Tibial artery (tissue), 4 donors: Measurements from ENCODE around the gene HNMT.
"Not testable (repeated sequence)": the region's sequence is repeated elsewhere in the genome, so short reads cannot be mapped to it uniquely, and the experiment has no call there.

Experiments
- DNase-seq, 2 donors: peaks; one replicate each; pipeline ENCODE4 v3.0.0-alpha.2; 2019
- H3K27ac ChIP-seq, 2 donors: fragments of 200-600 bp; sonication (generic) in 1 of 2; 1 replicate in 1 of 2; 2 replicates in 1 of 2; pipeline ENCODE4 v1.5.1; 2018 to 2019; ENCODE audit warnings: mild to moderate bottlenecking in 1 of 2
- H3K27me3 ChIP-seq, 2 donors: fragments of 200-600 bp; sonication (generic) in 1 of 2; one replicate each; pipeline versions ENCODE4 v1.5.1 to v1.6.0; 2016 to 2019
- H3K36me3 ChIP-seq, 3 donors: fragments of 200-600 bp; sonication (generic) in 2 of 3; one replicate each; pipeline ENCODE4 v1.5.1; 2016 to 2019; ENCODE audit warnings: mild to moderate bottlenecking in 2 of 3
- H3K4me1 ChIP-seq, 4 donors: fragments of 200-600 bp; sonication (generic) in 2 of 4; 1 replicate in 3 of 4; 2 replicates in 1 of 4; pipeline ENCODE4 v1.5.1; 2016 to 2019
- H3K4me3 ChIP-seq, 2 donors: fragments of 200-600 bp; sonication (generic) in 1 of 2; 1 replicate in 1 of 2; 2 replicates in 1 of 2; pipeline ENCODE4 v1.5.1; 2018 to 2019; ENCODE audit warnings: mild to moderate bottlenecking in 2 of 2
- H3K9me3 ChIP-seq, 3 donors: fragments of 200-600 bp; sonication (generic) in 1 of 3; one replicate each; pipeline ENCODE4 v1.5.1; 2016 to 2019
- intact Hi-C: fragments of 100-400 bp; cut with DNase I; formaldehyde crosslinking; loops from one replicate; pipeline ENCODE4 v1.15.0; 2023; ENCODE audit warnings: low total_unique reads
- TF ChIP-seq, protein P1 (sequence below), 2 experiments: fragments of 200-600 bp in 1 of 2; fragments of 450-650 bp in 1 of 2; IDR thresholded peaks; one replicate each; pipeline ENCODE4 v1.5.1; 2017 to 2019; ENCODE audit warnings: antibody characterized with exemption in 2 of 2, mild to moderate bottlenecking in 1 of 2, moderate library complexity in 1 of 2

HNMT gene

DNA sequence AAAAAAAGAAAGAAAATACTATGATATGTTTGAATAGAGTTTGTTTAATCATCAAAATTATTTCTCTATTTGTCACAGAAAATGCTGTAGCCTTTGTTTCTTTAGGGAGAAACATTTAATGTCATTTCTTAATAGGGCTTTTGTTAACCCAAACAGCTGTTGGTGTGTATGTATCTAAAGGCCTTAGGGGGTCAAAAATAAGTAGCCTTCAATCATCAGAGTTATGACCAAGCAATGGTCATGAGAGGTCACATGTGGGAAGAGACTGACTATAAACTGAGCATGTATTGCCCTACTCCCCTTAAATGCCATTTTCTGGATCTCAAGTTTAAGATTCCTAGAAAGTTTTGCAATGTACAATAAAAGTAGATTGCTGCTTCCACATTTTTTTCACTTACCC is 22.7 kb downstream of the HNMT start:
- no peak for DNase-seq
- TF ChIP-seq, protein P1, sequence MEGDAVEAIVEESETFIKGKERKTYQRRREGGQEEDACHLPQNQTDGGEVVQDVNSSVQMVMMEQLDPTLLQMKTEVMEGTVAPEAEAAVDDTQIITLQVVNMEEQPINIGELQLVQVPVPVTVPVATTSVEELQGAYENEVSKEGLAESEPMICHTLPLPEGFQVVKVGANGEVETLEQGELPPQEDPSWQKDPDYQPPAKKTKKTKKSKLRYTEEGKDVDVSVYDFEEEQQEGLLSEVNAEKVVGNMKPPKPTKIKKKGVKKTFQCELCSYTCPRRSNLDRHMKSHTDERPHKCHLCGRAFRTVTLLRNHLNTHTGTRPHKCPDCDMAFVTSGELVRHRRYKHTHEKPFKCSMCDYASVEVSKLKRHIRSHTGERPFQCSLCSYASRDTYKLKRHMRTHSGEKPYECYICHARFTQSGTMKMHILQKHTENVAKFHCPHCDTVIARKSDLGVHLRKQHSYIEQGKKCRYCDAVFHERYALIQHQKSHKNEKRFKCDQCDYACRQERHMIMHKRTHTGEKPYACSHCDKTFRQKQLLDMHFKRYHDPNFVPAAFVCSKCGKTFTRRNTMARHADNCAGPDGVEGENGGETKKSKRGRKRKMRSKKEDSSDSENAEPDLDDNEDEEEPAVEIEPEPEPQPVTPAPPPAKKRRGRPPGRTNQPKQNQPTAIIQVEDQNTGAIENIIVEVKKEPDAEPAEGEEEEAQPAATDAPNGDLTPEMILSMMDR (IDR thresholded peaks at IDR 0.05) = no peak
- Histone ChIP-seq H3K9me3 (peaks cover 0 to 13% (median 0%) of the 10 kb centered on the region in 3 donors), H3K4me3 (no peak overlapping the region), H3K27me3 (no peaks in the 10 kb centered on the region), H3K27ac (no peak overlapping the region), H3K36me3 (peaks cover 14 to 36% (median 23%) of the 10 kb centered on the region in 3 donors), H3K4me1 (no peaks in the 10 kb centered on the region)
- intact Hi-C loops = no loop called here

DNA sequence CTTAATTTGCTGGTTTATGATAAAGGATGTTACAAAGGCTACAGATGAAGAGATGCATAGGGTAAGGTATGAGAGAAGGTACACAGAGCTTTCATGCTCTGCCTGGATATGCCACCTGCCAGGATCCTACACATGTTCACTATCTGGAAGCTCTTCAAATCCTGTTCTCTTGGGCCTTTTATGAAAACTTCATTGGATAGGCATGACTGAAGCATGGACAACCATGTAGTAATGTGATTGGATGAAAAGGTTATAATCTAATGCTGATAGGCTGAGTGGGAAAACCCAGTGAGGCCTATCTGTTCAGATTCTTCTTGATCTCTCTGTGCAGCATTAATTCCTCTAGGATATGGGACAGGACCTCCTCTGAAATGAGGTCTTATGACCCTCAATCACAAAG is 26.8 kb downstream of the HNMT start:
- DNase-seq = no peak
- peaks cover 14 to 44% (median 29%) of the 10 kb centered on the region in 3 donors for H3K36me3 ChIP-seq
- no peaks in the 10 kb centered on the region for H3K4me1 ChIP-seq
- TF ChIP-seq, protein P1 (IDR thresholded peaks at IDR 0.05) = no peak
- no peaks in the 10 kb centered on the region for H3K27me3 ChIP-seq
- H3K9me3 ChIP-seq = peaks cover 0 to 13% (median 0%) of the 10 kb centered on the region in 3 donors
- no peak overlapping the region for H3K4me3 ChIP-seq
- intact Hi-C loops = no loop called here
- no peak overlapping the region for H3K27ac ChIP-seq

GRCh38 chr2:137992039-137992646 is 27.9 kb downstream of the HNMT start:
- TF ChIP-seq, protein P1 (IDR thresholded peaks at IDR 0.05) = no peak
- Histone ChIP-seq H3K4me1 (no peaks in the 10 kb centered on the region), H3K27ac (no peak overlapping the region), H3K36me3 (peaks cover 14 to 44% (median 29%) of the 10 kb centered on the region in 3 donors), H3K27me3 (no peaks in the 10 kb centered on the region), H3K4me3 (no peak overlapping the region), H3K9me3 (peaks cover 0 to 13% (median 0%) of the 10 kb centered on the region in 3 donors)
- no peak for DNase-seq
- intact Hi-C loops = no loop called here

- H3K4me3 ChIP-seq, intact Hi-C loops, H3K27ac ChIP-seq, H3K4me1 ChIP-seq, H3K27me3 ChIP-seq, DNase-seq: not testable (repeated sequence)
- H3K9me3 ChIP-seq = peaks cover 0 to 13% (median 0%) of the 10 kb centered on the region in 3 donors
- peaks cover 9 to 37% (median 24%) of the 10 kb centered on the region in 3 donors for H3K36me3 ChIP-seq
Observed at GRCh38 chr2:137993715-137994476, 29.6 kb downstream of the HNMT start.

- intact Hi-C loops, H3K27me3 ChIP-seq, H3K9me3 ChIP-seq, DNase-seq, H3K27ac ChIP-seq, H3K4me3 ChIP-seq, H3K4me1 ChIP-seq: not testable (repeated sequence)
- H3K36me3 ChIP-seq = peaks cover 2 to 23% (median 16%) of the 10 kb centered on the region in 3 donors
Observed at GRCh38 chr2:137995368-137995767, 31.1 kb downstream of the HNMT start.

DNA sequence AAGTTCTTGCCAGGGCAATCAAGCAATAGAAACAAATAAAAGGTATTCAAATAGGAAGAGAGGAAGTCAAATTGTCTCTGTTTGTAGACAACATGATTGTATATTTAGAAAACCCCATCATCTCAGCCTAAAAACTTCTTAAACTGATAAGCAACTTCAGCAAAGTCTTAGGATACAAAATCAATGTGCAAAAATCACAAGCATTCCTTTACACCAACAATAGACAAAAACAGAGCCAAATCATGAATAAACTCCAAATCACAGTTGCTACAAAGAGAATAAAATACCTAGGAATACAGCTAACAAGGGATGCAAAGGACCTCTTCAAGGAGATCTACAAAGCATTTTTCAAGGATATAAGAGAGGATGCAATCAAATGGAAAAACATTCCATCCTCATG is 31.9 kb downstream of the HNMT start:
- DNase-seq, intact Hi-C loops, H3K9me3 ChIP-seq, H3K4me1 ChIP-seq, H3K27ac ChIP-seq, H3K27me3 ChIP-seq, H3K4me3 ChIP-seq: not testable (repeated sequence)
- H3K36me3 ChIP-seq = peaks cover 10 to 22% (median 15%) of the 10 kb centered on the region in 3 donors

DNA sequence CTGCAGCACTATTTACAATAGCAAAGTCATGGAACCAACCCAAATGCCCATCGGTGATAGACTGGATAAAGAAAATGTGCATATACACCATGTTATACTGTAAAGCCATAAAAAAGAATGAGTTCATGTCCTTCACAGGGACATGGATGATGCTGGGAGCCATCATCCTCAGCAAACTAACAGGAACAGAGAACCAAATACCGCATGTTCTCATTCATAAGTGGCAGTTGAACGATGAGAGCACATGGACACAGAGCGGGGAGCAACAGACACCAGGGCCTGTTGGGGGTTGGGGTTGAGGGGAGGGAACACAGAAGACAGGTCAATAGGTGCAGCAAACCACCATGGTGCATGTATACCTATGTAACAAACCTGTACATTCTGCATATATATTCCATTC is 33.5 kb downstream of the HNMT start:
- Histone ChIP-seq H3K4me1 (no peaks in the 10 kb centered on the region), H3K36me3 (peaks cover 21 to 26% (median 21%) of the 10 kb centered on the region in 3 donors), H3K27me3 (no peaks in the 10 kb centered on the region), H3K4me3 (no peak overlapping the region), H3K9me3 (no peaks in the 10 kb centered on the region), H3K27ac (no peak overlapping the region)
- intact Hi-C loops = no loop called here
- TF ChIP-seq, protein P1 (IDR thresholded peaks at IDR 0.05) = no peak
- DNase-seq = no peak
